ENCODE data around the gene SLX9. TPM values are rescaled to one million over a fixed set of nuclear protein-coding genes. Genes with fewer than 3 reads are reported as not detected.

Gene SLX9
- total RNA-seq, 1 donor from 2014 or later = 24.0 TPM

- H3K27me3 Mint-ChIP-seq (ENCODE audit: low read depth) = no peaks in the 10 kb centered on the region
- DNase-seq (ENCODE audit: low spot score) = peak; percentile 50
- no peaks in the 10 kb centered on the region for H3K9me3 Mint-ChIP-seq (ENCODE audit: low read depth)
- no peak overlapping the region for H3K27ac Mint-ChIP-seq (ENCODE audit: unreplicated experiment)
- TF ChIP-seq CTCF (IDR thresholded peaks at IDR 0.05) = no peak
- peaks cover 16% of the 10 kb centered on the region for H3K36me3 Mint-ChIP-seq (ENCODE audit: low read depth)
- H3K4me1 Mint-ChIP-seq (ENCODE audit: low read depth) = peaks cover 38% of the 10 kb centered on the region
- H3K4me3 Mint-ChIP-seq (ENCODE audit: unreplicated experiment) = no peak overlapping the region
Observed at GRCh38 chr21:44943005-44943685, 3.3 kb downstream of the SLX9 start.

GRCh38 chr21:44943686-44944550 is 4.1 kb downstream of the SLX9 start:
- DNase-seq (ENCODE audit: low spot score) = peak; percentile 77
- no peaks in the 10 kb centered on the region for H3K27me3 Mint-ChIP-seq (ENCODE audit: low read depth)
- no peak for TF ChIP-seq CTCF (IDR thresholded peaks at IDR 0.05)
- H3K36me3 Mint-ChIP-seq (ENCODE audit: low read depth) = peaks cover 16% of the 10 kb centered on the region
- H3K4me1 Mint-ChIP-seq (ENCODE audit: low read depth) = peaks cover 38% of the 10 kb centered on the region
- no peak overlapping the region for H3K27ac Mint-ChIP-seq (ENCODE audit: unreplicated experiment)
- no peaks in the 10 kb centered on the region for H3K9me3 Mint-ChIP-seq (ENCODE audit: low read depth)
- H3K4me3 Mint-ChIP-seq (ENCODE audit: unreplicated experiment) = no peak overlapping the region

GRCh38 chr21:44944596-44944995 is 4.8 kb downstream of the SLX9 start:
- no peak for TF ChIP-seq CTCF (IDR thresholded peaks at IDR 0.05)
- H3K4me3 Mint-ChIP-seq (ENCODE audit: unreplicated experiment) = no peak overlapping the region

GRCh38 chr21:44946254-44947041 is 6.6 kb downstream of the SLX9 start:
- no peaks in the 10 kb centered on the region for H3K9me3 Mint-ChIP-seq (ENCODE audit: low read depth)
- H3K4me3 Mint-ChIP-seq (ENCODE audit: unreplicated experiment) = no peak overlapping the region
- H3K27me3 Mint-ChIP-seq (ENCODE audit: low read depth) = no peaks in the 10 kb centered on the region
- no peak overlapping the region for H3K27ac Mint-ChIP-seq (ENCODE audit: unreplicated experiment)
- peaks cover 16% of the 10 kb centered on the region for H3K36me3 Mint-ChIP-seq (ENCODE audit: low read depth)
- DNase-seq (ENCODE audit: low spot score) = peak; percentile 73
- H3K4me1 Mint-ChIP-seq (ENCODE audit: low read depth) = peaks cover 30% of the 10 kb centered on the region
- TF ChIP-seq CTCF (IDR thresholded peaks at IDR 0.05) = no peak

More at GRCh38 chr21:44944596-44944995, 4.8 kb downstream of the SLX9 start:
- no peaks in the 10 kb centered on the region for H3K9me3 Mint-ChIP-seq (ENCODE audit: low read depth)
- peak; percentile 77 for DNase-seq (ENCODE audit: low spot score)
- H3K27me3 Mint-ChIP-seq (ENCODE audit: low read depth) = no peaks in the 10 kb centered on the region
- H3K4me1 Mint-ChIP-seq (ENCODE audit: low read depth) = peaks cover 34% of the 10 kb centered on the region
- H3K36me3 Mint-ChIP-seq (ENCODE audit: low read depth) = peaks cover 16% of the 10 kb centered on the region
- H3K27ac Mint-ChIP-seq (ENCODE audit: unreplicated experiment) = no peak overlapping the region
